Gastroesophageal sphincter (tissue), 4 donors: Measurements from ENCODE around the gene WDR4. TPM values are rescaled to one million over a fixed set of nuclear protein-coding genes. Genes with fewer than 3 reads are reported as not detected.
A peak's percentile ranks its signal among the peaks of the same experiment; 100 is the strongest.
"Not testable (repeated sequence)": the region's sequence is repeated elsewhere in the genome, so short reads cannot be mapped to it uniquely, and the experiment has no call there.

Experiments used
- ATAC-seq: fragments of 150-250 bp; one replicate; pipeline ENCODE4 v1.9.1; 2016; ENCODE audit warnings: mild to moderate bottlenecking, moderate library complexity
- H3K27ac ChIP-seq, 4 donors: fragments of 200-600 bp; sonication (generic) in 3 of 4; 1 replicate in 3 of 4; 2 replicates in 1 of 4; pipeline ENCODE4 v1.5.1; 2016 to 2019
- H3K27me3 ChIP-seq: fragments of 200-600 bp; sonication (generic); one replicate; pipeline ENCODE4 v1.5.1; 2019
- H3K36me3 ChIP-seq, 2 donors: fragments of 200-600 bp; sonication (generic); one replicate each; pipeline ENCODE4 v1.5.1; 2019; ENCODE audit warnings: control low read depth in 1 of 2
- H3K4me1 ChIP-seq, 3 donors: fragments of 200-600 bp; sonication (generic); 1 replicate in 2 of 3; 2 replicates in 1 of 3; pipeline ENCODE4 v1.5.1; 2016 to 2019; ENCODE audit warnings: control low read depth in 2 of 3
- H3K4me3 ChIP-seq, 2 donors: fragments of 200-600 bp; sonication (generic); one replicate each; pipeline ENCODE4 v1.5.1; 2019; ENCODE audit warnings: mild to moderate bottlenecking in 1 of 2, moderate library complexity in 1 of 2
- H3K9me3 ChIP-seq, 3 donors: fragments of 200-600 bp; sonication (generic); one replicate each; pipeline ENCODE4 v1.5.1; 2017 to 2019; ENCODE audit warnings: control low read depth in 2 of 3
- CTCF ChIP-seq, 4 experiments: fragments of 200-600 bp in 2 of 4; fragments of 450-650 bp in 2 of 4; sonication (generic) in 1 of 4; IDR thresholded peaks; one replicate each; pipeline ENCODE4 v1.5.1; 2017 to 2019; ENCODE audit warnings: antibody characterized with exemption in 4 of 4, mild to moderate bottlenecking in 2 of 4, moderate library complexity in 2 of 4
- EP300 ChIP-seq: sonication (generic); formaldehyde crosslinking; IDR thresholded peaks from one replicate; pipeline ENCODE4 v1.6.1; 2017; ENCODE audit warnings: antibody characterized with exemption, mild to moderate bottlenecking
- POLR2A ChIP-seq, 2 donors: fragments of 450-650 bp; IDR thresholded peaks; one replicate each; pipeline ENCODE4 v1.6.1; 2017; ENCODE audit warnings: antibody characterized with exemption in 2 of 2, mild to moderate bottlenecking in 2 of 2, moderate library complexity in 1 of 2
- POLR2AphosphoS5 ChIP-seq: sonication (generic); formaldehyde crosslinking; IDR thresholded peaks from one replicate; pipeline ENCODE4 v1.6.1; 2017; ENCODE audit warnings: antibody characterized with exemption
- WGBS, 2 donors: methylation state at CpG; one replicate each; pipeline ENCODE4 v1.1.5; 2018; ENCODE audit warnings: low coverage in 1 of 2; 5-methylcytosine and 5-hydroxymethylcytosine counted together
- total RNA-seq, 4 donors: library from RNA; depleted of rRNA; stranded (reverse); fragments of >200 nt; gene quantifications; one replicate each; pipeline ENCODE4 v1.1.0, GENCODE V29; 2016

The WDR4 gene
- total RNA-seq, 4 donors from 2014 or later, result 3.9 to 10.0 (median 7.5) TPM

GRCh38 chr21:42820616-42821465, 58.5 kb downstream of the WDR4 start:
- ATAC-seq, result no peak
- H3K27me3 ChIP-seq, result peaks cover 50% of the 10 kb centered on the region
- no peak overlapping the region for H3K4me3 ChIP-seq
- TF ChIP-seq EP300, result no peak
- TF ChIP-seq POLR2AphosphoS5, result no peak
- TF ChIP-seq CTCF (IDR thresholded peaks at IDR 0.05), result no peak
- TF ChIP-seq POLR2A (IDR thresholded peaks at IDR 0.05), result no peak
- no peaks in the 10 kb centered on the region for H3K9me3 ChIP-seq
- H3K4me1 ChIP-seq, result no peaks in the 10 kb centered on the region
- no peaks in the 10 kb centered on the region for H3K36me3 ChIP-seq
- no peak overlapping the region for H3K27ac ChIP-seq
- 92 to 100% methylated on average over 3 to 5 of the region's 8 CpGs for WGBS, 2 donors

GRCh38 chr21:42819861-42820615, 59.3 kb downstream of the WDR4 start:
- Histone ChIP-seq H3K36me3 (no peaks in the 10 kb centered on the region), H3K9me3 (no peaks in the 10 kb centered on the region), H3K27ac (no peak overlapping the region), H3K4me1 (no peaks in the 10 kb centered on the region), H3K4me3 (no peak overlapping the region), H3K27me3 (peaks cover 45% of the 10 kb centered on the region)
- TF ChIP-seq CTCF (IDR thresholded peaks at IDR 0.05), result no peak
- TF ChIP-seq POLR2A (IDR thresholded peaks at IDR 0.05), result no peak
- TF ChIP-seq EP300, result no peak
- TF ChIP-seq POLR2AphosphoS5, result no peak
- 81 to 92% methylated on average over 3 to 4 of the region's 7 CpGs for WGBS, 2 donors
- no peak for ATAC-seq

GRCh38 chr21:42818328-42818749, 61.0 kb downstream of the WDR4 start:
- ATAC-seq, result peak; percentile 72
- WGBS, 2 donors, result 33% methylated on average over 2 of the region's 2 CpGs; no CpG with 5 or more reads in 1 of the 2 donors

GRCh38 chr21:42815217-42815616, 64.1 kb downstream of the WDR4 start:
- peaks cover 43% of the 10 kb centered on the region for H3K27me3 ChIP-seq
- 92 to 94% methylated on average over 1 of the region's 1 CpG for WGBS, 2 donors
- no peaks in the 10 kb centered on the region for H3K36me3 ChIP-seq
- TF ChIP-seq POLR2AphosphoS5 (no peak), POLR2A (IDR thresholded peaks at IDR 0.05) (no peak), EP300 (no peak), CTCF (IDR thresholded peaks at IDR 0.05) (no peak)
- ATAC-seq, result no peak
- H3K4me3 ChIP-seq, result no peak overlapping the region
- no peak overlapping the region for H3K27ac ChIP-seq
- H3K4me1 ChIP-seq, result no peaks in the 10 kb centered on the region
- no peaks in the 10 kb centered on the region for H3K9me3 ChIP-seq

More at GRCh38 chr21:42818328-42818749, 61.0 kb downstream of the WDR4 start:
- TF ChIP-seq CTCF (IDR thresholded peaks at IDR 0.05) (peak; percentile 78 to 92 (median 88)), POLR2A (IDR thresholded peaks at IDR 0.05) (no peak)
- Histone ChIP-seq H3K27ac (no peak overlapping the region), H3K4me3 (no peak overlapping the region), H3K36me3 (no peaks in the 10 kb centered on the region), H3K4me1 (no peaks in the 10 kb centered on the region), H3K9me3 (no peaks in the 10 kb centered on the region), H3K27me3 (peaks cover 38% of the 10 kb centered on the region)

- H3K27me3 ChIP-seq, result peaks cover 41% of the 10 kb centered on the region
- not testable (repeated sequence) for H3K9me3 ChIP-seq, H3K4me1 ChIP-seq, H3K36me3 ChIP-seq, H3K4me3 ChIP-seq, H3K27ac ChIP-seq, ATAC-seq
- WGBS, 2 donors, result 38 to 65% methylated on average over 4 to 5 of the region's 5 CpGs
Measured at GRCh38 chr21:42812528-42813241, 66.7 kb downstream of the WDR4 start.
